GM12864 (cell line): ENCODE results near the gene EPHB1.
"Not testable (repeated sequence)": the region's sequence is repeated elsewhere in the genome, so short reads cannot be mapped to it uniquely, and the experiment has no call there.

Experiments
- DNase-seq: peaks from one replicate; pipeline ENCODE4 v3.0.0-alpha.2; 2011; ENCODE audit warnings: low read depth
- H3K4me3 ChIP-seq: 2 replicates; pipeline ENCODE4 v1.5.1; 2011; ENCODE audit warnings: mild to moderate bottlenecking, low read depth, low read length, control low read depth
- TF ChIP-seq, protein P1 (sequence below): IDR thresholded peaks from 2 replicates; pipeline ENCODE4 v1.5.1; 2011; ENCODE audit warnings: low read depth, mild to moderate bottlenecking, moderate library complexity, low read length, control low read depth, inconsistent platforms; ENCODE audit errors: missing control alignments

Gene EPHB1

DNA sequence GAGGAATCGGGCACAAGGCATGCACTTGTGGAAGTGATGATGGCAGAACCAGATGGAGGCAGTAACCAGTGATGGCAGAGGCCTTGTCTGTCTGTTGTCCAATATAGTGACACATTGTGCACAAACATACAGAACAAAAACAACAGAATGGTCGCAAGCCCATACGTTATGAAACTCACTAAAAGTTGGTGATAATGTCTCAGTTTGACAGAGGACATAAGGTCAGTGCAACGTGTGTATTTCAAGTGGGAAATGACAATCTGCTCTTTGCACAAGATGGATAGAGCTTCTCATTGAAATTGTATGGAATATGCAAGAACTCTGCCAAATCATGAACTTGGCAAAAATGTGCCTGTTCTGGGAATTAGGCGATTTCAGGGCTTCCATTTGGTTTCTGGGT is 169.2 kb downstream of the EPHB1 start:
- H3K4me3 ChIP-seq = no peak overlapping the region
- DNase-seq = no peak
- TF ChIP-seq, protein P1, sequence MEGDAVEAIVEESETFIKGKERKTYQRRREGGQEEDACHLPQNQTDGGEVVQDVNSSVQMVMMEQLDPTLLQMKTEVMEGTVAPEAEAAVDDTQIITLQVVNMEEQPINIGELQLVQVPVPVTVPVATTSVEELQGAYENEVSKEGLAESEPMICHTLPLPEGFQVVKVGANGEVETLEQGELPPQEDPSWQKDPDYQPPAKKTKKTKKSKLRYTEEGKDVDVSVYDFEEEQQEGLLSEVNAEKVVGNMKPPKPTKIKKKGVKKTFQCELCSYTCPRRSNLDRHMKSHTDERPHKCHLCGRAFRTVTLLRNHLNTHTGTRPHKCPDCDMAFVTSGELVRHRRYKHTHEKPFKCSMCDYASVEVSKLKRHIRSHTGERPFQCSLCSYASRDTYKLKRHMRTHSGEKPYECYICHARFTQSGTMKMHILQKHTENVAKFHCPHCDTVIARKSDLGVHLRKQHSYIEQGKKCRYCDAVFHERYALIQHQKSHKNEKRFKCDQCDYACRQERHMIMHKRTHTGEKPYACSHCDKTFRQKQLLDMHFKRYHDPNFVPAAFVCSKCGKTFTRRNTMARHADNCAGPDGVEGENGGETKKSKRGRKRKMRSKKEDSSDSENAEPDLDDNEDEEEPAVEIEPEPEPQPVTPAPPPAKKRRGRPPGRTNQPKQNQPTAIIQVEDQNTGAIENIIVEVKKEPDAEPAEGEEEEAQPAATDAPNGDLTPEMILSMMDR = no peak

DNA sequence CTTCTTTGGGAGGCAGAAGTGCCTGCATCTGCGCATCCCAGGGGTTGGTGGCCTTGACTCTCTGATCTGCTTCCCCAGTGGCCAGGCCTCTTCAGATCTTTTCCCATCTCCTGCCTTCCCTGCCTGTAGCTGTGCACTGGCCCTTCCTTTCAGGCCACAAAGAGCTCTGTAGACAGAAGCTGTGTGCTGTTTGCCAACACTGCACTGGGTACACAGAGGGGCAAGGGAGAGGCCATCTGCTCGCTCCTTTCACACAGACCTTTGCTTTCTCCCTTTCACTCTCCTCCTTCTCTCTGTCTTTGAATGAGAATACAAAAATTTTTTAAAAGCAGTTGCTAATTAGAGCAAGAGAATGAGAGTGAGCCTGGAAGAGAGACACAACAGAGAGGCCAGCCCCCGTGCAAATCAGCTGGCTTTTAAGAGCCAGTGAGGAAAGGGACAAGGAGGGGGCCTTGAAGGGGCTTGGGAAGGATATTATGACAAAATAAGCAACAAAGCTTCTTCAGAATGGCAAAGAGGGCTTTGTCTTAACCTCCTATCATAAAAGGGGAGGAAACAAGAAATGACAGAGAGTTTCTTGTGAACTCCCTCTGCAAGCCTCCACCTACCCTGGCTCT is 170.9 kb downstream of the EPHB1 start:
- no peak overlapping the region for H3K4me3 ChIP-seq
- no peak for DNase-seq
- TF ChIP-seq, protein P1 = no peak

DNA sequence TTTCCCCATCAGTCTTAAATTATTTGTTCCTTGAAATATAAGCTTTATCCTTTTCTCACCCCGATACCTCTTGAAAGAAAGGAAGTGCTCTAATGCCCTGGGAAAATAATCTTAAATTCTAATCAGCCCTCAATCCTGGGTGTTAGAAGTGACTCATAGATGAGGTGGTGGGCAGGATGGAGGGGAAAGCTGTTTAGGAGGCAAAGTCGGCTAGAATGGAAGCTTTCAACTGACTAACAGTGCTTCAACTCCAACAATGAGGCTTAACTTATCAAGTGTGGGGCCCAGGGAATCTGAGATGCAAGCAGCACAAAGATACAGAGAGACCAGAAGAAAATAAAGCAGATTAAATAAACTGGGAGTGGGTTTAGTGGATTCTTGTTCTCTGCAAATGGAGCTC is 175.8 kb downstream of the EPHB1 start:
- no peak for DNase-seq
- no peak overlapping the region for H3K4me3 ChIP-seq
- TF ChIP-seq, protein P1 = no peak

DNA sequence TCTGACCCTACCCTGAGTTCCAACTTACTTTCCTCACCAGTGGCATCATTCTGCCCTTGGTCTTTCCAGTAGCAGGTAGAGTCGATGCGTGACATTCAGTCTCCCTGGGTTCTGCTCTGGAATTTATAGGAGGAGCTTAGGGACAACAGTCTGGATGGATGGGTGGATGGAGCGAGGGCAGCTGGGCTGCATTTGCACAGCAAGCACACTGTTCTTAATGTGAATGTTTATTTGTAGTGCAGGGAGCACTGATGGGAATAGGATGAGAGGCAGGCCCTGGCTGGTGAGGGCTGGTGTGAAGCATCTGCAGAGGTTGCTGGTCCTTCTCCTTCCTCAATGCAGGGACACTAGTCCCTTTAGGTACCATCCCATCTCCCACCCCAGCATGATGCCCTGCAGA is 176.2 kb downstream of the EPHB1 start:
- TF ChIP-seq, protein P1 = no peak
- no peak for DNase-seq
- no peak overlapping the region for H3K4me3 ChIP-seq

DNA sequence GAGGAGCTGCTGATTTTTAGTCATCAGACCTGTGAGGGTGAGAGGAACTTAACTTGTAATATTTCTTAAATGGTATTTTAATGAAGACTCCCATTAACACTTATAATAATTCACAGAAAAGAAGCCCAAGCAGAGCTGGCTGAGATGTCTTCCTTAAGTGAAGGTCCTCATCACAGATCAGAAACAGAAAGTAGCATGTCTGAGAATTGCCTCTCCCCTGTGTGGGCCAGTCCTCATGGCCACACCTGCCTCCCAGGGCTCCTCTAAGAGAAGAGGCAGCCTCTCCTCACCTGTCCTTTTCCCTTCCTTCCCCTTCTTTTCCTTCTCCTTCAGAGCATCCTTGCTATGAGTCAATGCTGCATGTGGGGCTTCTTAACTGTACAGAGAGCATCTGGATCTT is 176.8 kb downstream of the EPHB1 start:
- not testable (repeated sequence) for DNase-seq

DNA sequence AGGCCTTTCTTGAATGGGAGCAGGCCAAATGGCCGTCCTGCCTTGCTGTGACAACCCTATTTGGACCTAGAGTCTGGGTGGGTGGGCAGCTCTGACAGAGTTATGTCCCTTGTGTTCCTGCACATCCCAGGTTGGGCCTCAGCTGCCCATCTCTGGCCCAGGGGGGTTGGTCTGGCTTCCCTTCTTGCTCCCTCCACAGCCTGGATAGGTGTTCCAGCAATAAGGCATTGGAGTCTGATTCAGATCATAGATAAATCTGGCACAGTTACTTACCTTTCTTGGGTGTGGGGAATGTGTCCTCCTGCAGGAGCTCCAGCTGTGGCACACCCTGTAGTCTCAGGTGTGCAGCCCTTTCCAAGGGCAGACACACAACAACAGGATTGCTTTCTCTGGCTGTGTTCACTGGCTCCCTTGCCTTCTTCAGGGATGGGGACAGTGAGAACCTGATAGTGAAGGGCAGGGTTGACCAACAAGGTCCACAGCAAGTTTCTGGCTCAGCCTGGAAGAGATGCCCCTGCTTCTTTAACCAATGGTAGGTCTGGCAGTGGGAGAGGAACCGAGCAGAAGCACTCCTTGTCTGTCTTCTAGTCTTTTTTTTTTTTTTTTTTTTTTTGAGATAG is 177.9 kb downstream of the EPHB1 start:
- DNase-seq = no peak
- TF ChIP-seq, protein P1 = no peak
- H3K4me3 ChIP-seq = no peak overlapping the region

More for the DNA sequence above, 176.8 kb downstream of the EPHB1 start:
- not testable (repeated sequence) for H3K4me3 ChIP-seq

DNA sequence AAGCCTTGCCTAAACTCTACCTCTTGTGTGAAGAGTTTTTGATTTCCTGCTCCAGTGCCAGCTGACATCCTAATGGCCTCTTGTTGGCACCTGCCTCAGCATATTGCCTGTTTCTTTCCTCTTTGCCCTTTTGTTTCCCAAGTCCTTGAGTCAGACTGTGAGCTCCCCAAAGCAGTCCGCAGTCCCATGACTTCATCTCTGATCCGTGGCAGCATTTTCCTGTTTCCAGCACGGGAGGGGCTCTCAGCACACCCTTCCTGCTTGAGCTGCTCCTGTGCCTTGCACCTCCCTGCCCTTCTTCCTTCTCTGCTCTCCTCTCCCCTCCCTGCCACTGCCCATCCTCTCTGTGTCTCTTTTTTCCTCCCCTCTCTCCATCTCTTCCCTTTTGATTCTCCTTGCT is 179.6 kb downstream of the EPHB1 start:
- TF ChIP-seq, protein P1 = no peak
- no peak for DNase-seq
- no peak overlapping the region for H3K4me3 ChIP-seq
